GM21381 (cell line): ENCODE data around the gene SLC38A4.
A peak's percentile ranks its signal among the peaks of the same experiment; 100 is the strongest.

ENCODE experiments used
- ATAC-seq: cut with Tn5 transposase; IDR thresholded peaks from one replicate; pipeline ENCODE4 v1.9.1; 2021; ENCODE audit warnings: mild to moderate bottlenecking, moderate library complexity; ENCODE audit not compliant: unreplicated experiment

SLC38A4 gene

GRCh38 chr12:46815809-46816208, 10.0 kb downstream of the SLC38A4 start:
- no peak for ATAC-seq

GRCh38 chr12:46814143-46814542, 11.7 kb downstream of the SLC38A4 start:
- no peak for ATAC-seq

- ATAC-seq = no peak
These were observed 14.6 kb downstream of the SLC38A4 start for GRCh38 chr12:46811185-46811584.

GRCh38 chr12:46808955-46809697, 16.7 kb downstream of the SLC38A4 start:
- no peak for ATAC-seq

GRCh38 chr12:46808317-46808716, 17.5 kb downstream of the SLC38A4 start:
- no peak for ATAC-seq

- ATAC-seq = no peak
These were observed 21.7 kb downstream of the SLC38A4 start for GRCh38 chr12:46804054-46804453.

GRCh38 chr12:46803517-46803916, 22.3 kb downstream of the SLC38A4 start:
- no peak for ATAC-seq

GRCh38 chr12:46801293-46801692, 24.5 kb downstream of the SLC38A4 start:
- no peak for ATAC-seq

- ATAC-seq = no peak
These were observed 25.6 kb downstream of the SLC38A4 start for GRCh38 chr12:46800160-46800559.

- ATAC-seq = no peak
These were observed 27.1 kb downstream of the SLC38A4 start for GRCh38 chr12:46798648-46799047.

- no peak for ATAC-seq
These were observed 27.7 kb downstream of the SLC38A4 start for GRCh38 chr12:46798056-46798455.

GRCh38 chr12:46795988-46796387, 29.8 kb downstream of the SLC38A4 start:
- ATAC-seq = no peak

GRCh38 chr12:46794593-46795190, 31.1 kb downstream of the SLC38A4 start:
- peak; percentile 80 for ATAC-seq

- no peak for ATAC-seq
These were observed 32.9 kb downstream of the SLC38A4 start for GRCh38 chr12:46792925-46793324.

GRCh38 chr12:46790066-46790465, 35.7 kb downstream of the SLC38A4 start:
- no peak for ATAC-seq

- ATAC-seq = no peak
These were observed 37.5 kb downstream of the SLC38A4 start for GRCh38 chr12:46788072-46788887.

- no peak for ATAC-seq
These were observed 38.2 kb downstream of the SLC38A4 start for GRCh38 chr12:46787496-46788055.

GRCh38 chr12:46786774-46787173, 39.0 kb downstream of the SLC38A4 start:
- ATAC-seq = no peak

GRCh38 chr12:46785382-46785781, 40.4 kb downstream of the SLC38A4 start:
- ATAC-seq = no peak

GRCh38 chr12:46783871-46784270, 41.9 kb downstream of the SLC38A4 start:
- no peak for ATAC-seq

- no peak for ATAC-seq
These were observed 45.9 kb downstream of the SLC38A4 start for GRCh38 chr12:46779879-46780278.
